Measurements from ENCODE around the gene ZNF599. TPM values are rescaled to one million over a fixed set of nuclear protein-coding genes. Genes with fewer than 3 reads are reported as not detected.

Gene ZNF599
- total and polyA plus RNA-seq, 2 of the 13 experiments (the other 11 are each of a cell fraction or from before 2014, with no cell fraction given): 5.8 to 7.3 TPM

- TF ChIP-seq ZNF431 (CRISPR knock-in tag; IDR thresholded peaks at IDR 0.05; ENCODE audit: borderline replicate concordance, low read depth): 0 out of 2 replicates have a peak, but pooled peaks have one; percentile 11
- TF ChIP-seq BRCA1 (CRISPR knock-in tag; IDR thresholded peaks at IDR 0.05): no peak
- no peak for TF ChIP-seq DNMT1 (CRISPR knock-in tag; IDR thresholded peaks at IDR 0.05)
- peak; percentile 78; the same call in 1 of the 2 replicates for TF ChIP-seq ZNF782 (CRISPR knock-in tag; IDR thresholded peaks at IDR 0.05; ENCODE audit: borderline replicate concordance)
- no peak; the same call in 1 of the 2 replicates for TF ChIP-seq ETV6 (CRISPR knock-in tag; conservative IDR thresholded peaks at IDR 0.05)
- TF ChIP-seq ZFP90 (CRISPR knock-in tag; IDR thresholded peaks at IDR 0.05; ENCODE audit: borderline replicate concordance): no peak; the same call in 1 of the 2 replicates
- TF ChIP-seq NFKBIZ (CRISPR knock-in tag; IDR thresholded peaks at IDR 0.05): peak; percentile 57; the same call in 1 of the 2 replicates
- no peak for TF ChIP-seq CREB1 (IDR thresholded peaks at IDR 0.05)
- TF ChIP-seq CREB1 (CRISPR knock-in tag; IDR thresholded peaks at IDR 0.05): peak; percentile 80
- TF ChIP-seq, protein P1, sequence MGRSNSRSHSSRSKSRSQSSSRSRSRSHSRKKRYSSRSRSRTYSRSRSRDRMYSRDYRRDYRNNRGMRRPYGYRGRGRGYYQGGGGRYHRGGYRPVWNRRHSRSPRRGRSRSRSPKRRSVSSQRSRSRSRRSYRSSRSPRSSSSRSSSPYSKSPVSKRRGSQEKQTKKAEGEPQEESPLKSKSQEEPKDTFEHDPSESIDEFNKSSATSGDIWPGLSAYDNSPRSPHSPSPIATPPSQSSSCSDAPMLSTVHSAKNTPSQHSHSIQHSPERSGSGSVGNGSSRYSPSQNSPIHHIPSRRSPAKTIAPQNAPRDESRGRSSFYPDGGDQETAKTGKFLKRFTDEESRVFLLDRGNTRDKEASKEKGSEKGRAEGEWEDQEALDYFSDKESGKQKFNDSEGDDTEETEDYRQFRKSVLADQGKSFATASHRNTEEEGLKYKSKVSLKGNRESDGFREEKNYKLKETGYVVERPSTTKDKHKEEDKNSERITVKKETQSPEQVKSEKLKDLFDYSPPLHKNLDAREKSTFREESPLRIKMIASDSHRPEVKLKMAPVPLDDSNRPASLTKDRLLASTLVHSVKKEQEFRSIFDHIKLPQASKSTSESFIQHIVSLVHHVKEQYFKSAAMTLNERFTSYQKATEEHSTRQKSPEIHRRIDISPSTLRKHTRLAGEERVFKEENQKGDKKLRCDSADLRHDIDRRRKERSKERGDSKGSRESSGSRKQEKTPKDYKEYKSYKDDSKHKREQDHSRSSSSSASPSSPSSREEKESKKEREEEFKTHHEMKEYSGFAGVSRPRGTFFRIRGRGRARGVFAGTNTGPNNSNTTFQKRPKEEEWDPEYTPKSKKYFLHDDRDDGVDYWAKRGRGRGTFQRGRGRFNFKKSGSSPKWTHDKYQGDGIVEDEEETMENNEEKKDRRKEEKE (IDR thresholded peaks at IDR 0.05): no peak
- no peak for TF ChIP-seq NR3C1 (CRISPR knock-in tag; IDR thresholded peaks at IDR 0.05)
- no peak for TF ChIP-seq SSRP1 (CRISPR knock-in tag; IDR thresholded peaks at IDR 0.05)
- TF ChIP-seq, protein P2, sequence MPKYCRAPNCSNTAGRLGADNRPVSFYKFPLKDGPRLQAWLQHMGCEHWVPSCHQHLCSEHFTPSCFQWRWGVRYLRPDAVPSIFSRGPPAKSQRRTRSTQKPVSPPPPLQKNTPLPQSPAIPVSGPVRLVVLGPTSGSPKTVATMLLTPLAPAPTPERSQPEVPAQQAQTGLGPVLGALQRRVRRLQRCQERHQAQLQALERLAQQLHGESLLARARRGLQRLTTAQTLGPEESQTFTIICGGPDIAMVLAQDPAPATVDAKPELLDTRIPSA (CRISPR knock-in tag; IDR thresholded peaks at IDR 0.05; ENCODE audit: borderline replicate concordance): no peak
- peak; percentile 57; the same call in 1 of the 2 replicates for TF ChIP-seq ZHX1 (CRISPR knock-in tag; IDR thresholded peaks at IDR 0.05; ENCODE audit: low read depth)
- peak; percentile 38; the same call in 1 of the 2 replicates for TF ChIP-seq SNAPC2 (CRISPR knock-in tag; IDR thresholded peaks at IDR 0.05)
- no peak; the same call in none of the 2 replicates for TF ChIP-seq MIER3 (CRISPR knock-in tag; IDR thresholded peaks at IDR 0.05; ENCODE audit: borderline replicate concordance)
- TF ChIP-seq, protein P3, sequence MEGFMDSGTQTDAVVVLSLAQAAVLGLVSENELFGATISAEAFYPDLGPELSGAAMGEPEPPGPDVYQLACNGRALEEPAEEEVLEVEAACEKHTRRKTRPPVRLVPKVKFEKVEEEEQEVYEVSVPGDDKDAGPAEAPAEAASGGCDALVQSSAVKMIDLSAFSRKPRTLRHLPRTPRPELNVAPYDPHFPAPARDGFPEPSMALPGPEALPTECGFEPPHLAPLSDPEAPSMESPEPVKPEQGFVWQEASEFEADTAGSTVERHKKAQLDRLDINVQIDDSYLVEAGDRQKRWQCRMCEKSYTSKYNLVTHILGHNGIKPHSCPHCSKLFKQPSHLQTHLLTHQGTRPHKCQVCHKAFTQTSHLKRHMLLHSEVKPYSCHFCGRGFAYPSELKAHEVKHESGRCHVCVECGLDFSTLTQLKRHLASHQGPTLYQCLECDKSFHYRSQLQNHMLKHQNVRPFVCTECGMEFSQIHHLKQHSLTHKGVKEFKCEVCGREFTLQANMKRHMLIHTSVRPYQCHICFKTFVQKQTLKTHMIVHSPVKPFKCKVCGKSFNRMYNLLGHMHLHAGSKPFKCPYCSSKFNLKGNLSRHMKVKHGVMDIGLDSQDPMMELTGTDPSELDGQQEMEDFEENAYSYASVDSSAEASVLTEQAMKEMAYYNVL (CRISPR knock-in tag; IDR thresholded peaks at IDR 0.05; ENCODE audit: borderline replicate concordance): no peak
- no peak for TF ChIP-seq ZMYM3 (CRISPR knock-in tag; IDR thresholded peaks at IDR 0.05)
- TF ChIP-seq, protein P4, sequence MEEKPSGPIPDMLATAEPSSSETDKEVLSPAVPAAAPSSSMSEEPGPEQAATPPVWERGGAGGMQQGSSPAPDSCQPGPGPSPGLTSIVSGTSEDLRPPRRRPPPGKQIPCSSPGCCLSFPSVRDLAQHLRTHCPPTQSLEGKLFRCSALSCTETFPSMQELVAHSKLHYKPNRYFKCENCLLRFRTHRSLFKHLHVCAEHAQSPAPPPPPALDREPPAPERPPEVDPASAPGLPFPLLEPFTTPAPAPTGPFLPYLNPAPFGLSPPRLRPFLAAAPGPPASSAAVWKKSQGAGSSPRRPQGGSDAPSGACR (CRISPR knock-in tag; IDR thresholded peaks at IDR 0.05): no peak
- peak; percentile 31; the same call in 1 of the 2 replicates for TF ChIP-seq MEF2D (CRISPR knock-in tag; IDR thresholded peaks at IDR 0.05)
- no peak for TF ChIP-seq NPAS2 (CRISPR knock-in tag; IDR thresholded peaks at IDR 0.05; ENCODE audit: borderline replicate concordance)
Observed at GRCh38 chr19:34733746-34734536, 39.1 kb downstream of the ZNF599 start, which contains the start of gene ZNF181 (continued).

Data from HepG2 (cell line).